ENCODE data around the gene RPS6KA2.
"Not testable (repeated sequence)": the region's sequence is repeated elsewhere in the genome, so short reads cannot be mapped to it uniquely, and the experiment has no call there.

Gene RPS6KA2

DNA sequence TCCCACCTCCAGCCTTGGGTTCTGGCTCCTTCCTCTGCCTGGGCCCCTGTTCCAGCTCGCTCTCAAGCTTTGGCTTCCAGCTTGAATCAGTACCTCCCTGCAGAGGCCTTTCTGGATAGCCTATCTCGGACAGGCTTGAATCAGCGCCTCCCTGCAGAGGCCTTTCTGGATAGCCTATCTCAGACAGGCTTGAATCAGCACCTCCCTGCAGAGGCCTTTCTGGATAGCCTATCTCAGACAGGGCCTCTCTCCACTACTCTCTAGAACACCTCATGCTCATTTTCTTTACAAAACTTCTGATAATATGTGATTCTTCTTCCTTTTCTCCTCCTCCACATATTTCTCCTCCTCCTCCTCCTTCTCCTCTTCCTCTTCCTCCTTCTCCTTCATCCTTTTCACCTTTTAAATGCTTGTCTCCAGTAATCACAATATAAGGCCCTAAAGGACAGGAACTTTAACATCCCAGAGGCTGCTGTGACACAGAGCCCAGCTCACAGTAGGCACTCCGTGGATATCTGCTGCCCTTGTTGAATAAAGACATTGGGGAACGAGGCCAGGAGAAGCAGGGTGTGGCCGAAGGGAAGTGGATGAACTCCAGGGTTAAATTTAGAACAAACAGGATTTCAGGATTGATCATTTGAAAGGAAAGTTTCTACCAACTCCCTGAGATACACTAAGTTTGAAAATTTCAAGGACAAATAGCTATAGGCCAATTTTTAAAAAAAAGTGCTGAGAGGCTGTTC, 9.3 kb upstream of the RPS6KA2 start:
- DNase-seq (ENCODE audit: low read depth): no peak
- H3K4me3 ChIP-seq (ENCODE audit: low read length): no peak overlapping the region
- TF ChIP-seq, protein P1, sequence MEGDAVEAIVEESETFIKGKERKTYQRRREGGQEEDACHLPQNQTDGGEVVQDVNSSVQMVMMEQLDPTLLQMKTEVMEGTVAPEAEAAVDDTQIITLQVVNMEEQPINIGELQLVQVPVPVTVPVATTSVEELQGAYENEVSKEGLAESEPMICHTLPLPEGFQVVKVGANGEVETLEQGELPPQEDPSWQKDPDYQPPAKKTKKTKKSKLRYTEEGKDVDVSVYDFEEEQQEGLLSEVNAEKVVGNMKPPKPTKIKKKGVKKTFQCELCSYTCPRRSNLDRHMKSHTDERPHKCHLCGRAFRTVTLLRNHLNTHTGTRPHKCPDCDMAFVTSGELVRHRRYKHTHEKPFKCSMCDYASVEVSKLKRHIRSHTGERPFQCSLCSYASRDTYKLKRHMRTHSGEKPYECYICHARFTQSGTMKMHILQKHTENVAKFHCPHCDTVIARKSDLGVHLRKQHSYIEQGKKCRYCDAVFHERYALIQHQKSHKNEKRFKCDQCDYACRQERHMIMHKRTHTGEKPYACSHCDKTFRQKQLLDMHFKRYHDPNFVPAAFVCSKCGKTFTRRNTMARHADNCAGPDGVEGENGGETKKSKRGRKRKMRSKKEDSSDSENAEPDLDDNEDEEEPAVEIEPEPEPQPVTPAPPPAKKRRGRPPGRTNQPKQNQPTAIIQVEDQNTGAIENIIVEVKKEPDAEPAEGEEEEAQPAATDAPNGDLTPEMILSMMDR (conservative IDR thresholded peaks at IDR 0.05; ENCODE audit: low read depth, low read length): no peak

DNA sequence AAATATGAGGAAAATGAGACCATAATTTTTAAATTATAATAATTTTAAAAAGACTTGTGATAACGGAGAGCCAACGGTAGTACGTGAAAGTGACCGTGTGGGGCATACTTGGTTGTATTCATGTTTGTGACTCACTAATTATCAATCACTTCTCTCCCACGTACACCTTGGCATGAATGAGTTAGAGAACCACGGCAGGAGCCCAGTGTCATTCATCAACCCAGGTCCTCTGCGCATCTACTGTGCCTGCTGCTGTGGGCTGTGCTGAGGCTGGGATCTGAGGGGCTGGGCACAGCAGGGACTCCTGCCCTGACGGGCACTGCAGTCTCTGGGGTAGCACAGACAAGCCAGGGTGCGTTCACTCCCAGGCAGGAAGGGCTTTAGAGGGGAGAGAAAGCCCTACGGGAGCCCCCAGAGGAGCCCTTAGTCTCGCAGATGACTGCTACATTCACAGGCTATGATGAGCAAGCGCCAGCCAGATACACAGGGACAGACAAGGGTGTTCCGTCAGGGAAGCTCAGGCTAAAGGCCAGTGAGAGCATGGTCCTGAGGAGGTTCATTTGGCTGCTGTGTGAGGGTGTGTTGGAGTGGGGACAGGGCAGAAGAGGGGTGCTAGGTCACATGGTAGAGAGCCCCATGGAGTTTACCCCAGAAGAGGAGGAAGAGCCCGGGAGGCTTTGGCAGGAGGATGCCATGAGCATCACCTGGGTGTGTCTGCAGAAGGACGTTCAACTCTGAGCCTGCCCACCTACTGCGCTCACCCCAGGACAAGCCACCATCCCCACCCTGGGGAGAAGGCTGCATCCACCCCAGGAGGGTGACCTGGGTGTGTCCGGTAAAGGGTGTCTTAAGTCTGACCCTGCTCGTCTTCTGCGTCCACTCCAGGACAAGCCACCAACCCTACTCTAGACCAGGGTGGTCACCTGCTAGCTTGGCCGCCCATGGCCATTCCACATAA, 8.2 kb upstream of the RPS6KA2 start:
- TF ChIP-seq, protein P1 (conservative IDR thresholded peaks at IDR 0.05; ENCODE audit: low read depth, low read length): no peak
- DNase-seq (ENCODE audit: low read depth): no peak
- no peak overlapping the region for H3K4me3 ChIP-seq (ENCODE audit: low read length)

DNA sequence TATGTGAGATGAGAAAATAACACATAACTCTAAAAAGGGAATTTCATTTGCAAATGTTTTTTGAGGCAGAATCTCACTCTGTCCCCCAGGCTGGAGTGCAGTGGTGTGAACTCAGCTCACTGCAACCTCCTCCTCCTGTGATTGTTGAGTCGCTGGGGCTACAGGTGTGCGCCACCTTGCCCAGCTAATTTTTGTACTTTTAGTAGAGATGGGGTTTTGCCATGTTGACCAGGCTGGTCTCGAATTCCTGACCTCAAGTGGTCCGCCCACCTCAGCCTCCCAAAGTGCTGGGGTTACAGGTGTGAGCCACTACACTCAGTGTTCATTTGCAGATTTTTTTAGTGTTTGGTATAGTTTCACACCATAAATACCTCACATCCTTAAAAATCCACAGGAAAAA, 7.5 kb upstream of the RPS6KA2 start:
- not testable (repeated sequence) for H3K4me3 ChIP-seq (ENCODE audit: low read length); DNase-seq (ENCODE audit: low read depth)

DNA sequence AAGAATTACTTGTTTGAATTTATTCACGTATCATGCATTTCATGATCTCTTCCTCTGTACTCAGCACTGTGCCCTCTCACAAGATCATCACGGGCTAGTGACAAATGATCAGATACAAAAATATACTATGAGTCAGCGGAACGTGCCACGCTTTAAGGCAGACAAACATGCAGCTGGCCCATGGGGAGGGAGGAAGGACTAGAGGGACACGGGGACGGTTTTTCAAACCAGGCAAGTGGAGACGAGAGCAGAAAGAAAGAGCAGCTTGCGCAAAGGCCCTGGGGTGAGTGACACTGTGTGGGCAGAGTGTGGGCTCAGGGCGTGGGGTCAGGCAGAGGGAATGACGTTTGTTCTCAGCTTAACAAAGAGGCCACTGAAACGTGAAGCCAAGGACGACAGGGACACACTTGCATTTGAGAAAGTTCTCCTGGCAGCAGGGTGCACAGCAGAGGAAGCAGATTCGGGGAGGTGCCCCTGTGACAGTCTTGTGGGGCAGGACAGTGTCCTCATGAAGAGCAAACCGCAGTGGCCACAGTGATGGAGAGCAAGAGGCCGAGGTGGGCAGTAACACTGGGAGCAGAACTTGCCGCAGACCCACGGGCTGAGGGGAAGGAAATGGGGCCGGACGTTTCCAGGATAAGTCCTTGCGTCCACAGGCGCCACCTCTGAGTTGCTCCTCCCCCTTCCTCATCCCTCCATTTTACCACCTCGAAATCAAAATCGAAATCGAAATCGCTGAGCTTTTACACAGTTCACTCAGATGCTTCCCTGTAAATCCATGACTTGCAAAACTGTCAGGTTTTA, 6.9 kb upstream of the RPS6KA2 start:
- no peak for DNase-seq (ENCODE audit: low read depth)
- TF ChIP-seq, protein P1 (conservative IDR thresholded peaks at IDR 0.05; ENCODE audit: low read depth, low read length): no peak

DNA sequence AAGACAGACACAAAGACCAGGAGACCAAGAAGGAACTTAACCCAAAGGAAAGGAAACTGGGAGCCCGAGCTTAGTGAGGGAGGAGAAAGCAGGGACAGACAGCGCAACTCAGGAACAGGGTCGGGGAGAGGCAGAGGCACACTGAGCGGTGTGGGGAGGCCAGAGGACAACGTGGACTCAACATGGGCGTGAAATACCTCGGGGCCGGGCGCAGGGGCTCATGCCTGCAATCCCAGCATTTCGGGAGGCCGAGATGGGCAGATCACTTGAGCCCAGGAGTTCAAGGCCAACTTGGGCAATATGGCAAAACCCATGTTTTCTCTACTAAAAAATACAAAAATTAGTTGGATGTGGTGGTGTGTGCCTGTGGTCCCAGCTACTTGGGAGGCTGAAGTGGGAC, 5.7 kb upstream of the RPS6KA2 start:
- TF ChIP-seq, protein P1 (conservative IDR thresholded peaks at IDR 0.05; ENCODE audit: low read depth, low read length): no peak
- DNase-seq (ENCODE audit: low read depth): no peak
- H3K4me3 ChIP-seq (ENCODE audit: low read length): no peak overlapping the region

More for the DNA sequence above, 6.9 kb upstream of the RPS6KA2 start:
- no peak overlapping the region for H3K4me3 ChIP-seq (ENCODE audit: low read length)

DNA sequence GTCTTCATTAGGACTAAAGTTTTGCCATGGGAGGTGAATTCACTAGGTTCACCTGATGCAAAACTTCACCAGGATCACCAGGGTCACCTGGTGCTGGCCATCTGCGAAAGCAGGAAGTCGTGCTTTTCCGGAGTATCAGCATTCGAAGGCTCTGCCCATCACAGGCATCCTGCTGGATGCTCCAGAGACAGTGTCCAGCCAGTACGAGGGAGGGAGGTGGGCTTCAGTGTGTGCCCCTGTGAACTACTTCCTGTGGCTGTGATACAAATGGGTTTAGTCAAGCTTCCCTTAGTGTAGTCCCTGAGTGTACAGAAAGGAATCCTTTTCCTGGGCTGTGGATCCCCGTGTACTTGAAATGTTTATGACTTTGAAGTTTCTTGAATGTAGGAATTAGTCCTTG, 3.4 kb upstream of the RPS6KA2 start:
- H3K4me3 ChIP-seq (ENCODE audit: low read length): no peak overlapping the region
- TF ChIP-seq, protein P1 (conservative IDR thresholded peaks at IDR 0.05; ENCODE audit: low read depth, low read length): no peak
- DNase-seq (ENCODE audit: low read depth): no peak

DNA sequence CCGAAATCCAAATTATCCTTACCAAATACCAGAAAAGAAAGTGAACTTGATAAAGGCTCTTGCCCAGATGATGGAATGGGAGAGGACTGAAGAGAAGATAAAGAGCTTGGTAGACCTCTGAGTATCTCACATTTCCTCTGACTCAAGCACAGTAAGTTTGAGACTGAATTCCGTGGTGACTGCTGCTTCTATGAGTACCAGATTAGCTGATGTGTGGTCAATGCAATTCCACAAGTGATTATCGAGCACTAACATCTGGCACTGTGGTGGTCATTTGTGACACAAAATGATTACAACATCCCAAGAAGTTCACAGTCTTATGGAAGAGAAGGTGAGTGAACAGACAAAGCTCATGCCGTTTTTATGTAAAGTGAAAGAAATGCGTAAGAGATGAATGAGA, 2.6 kb upstream of the RPS6KA2 start:
- TF ChIP-seq, protein P1 (conservative IDR thresholded peaks at IDR 0.05; ENCODE audit: low read depth, low read length): no peak
- no peak for DNase-seq (ENCODE audit: low read depth)
- no peak overlapping the region for H3K4me3 ChIP-seq (ENCODE audit: low read length)

All from retinal pigment epithelial cell (primary cell).